Effector CD4-positive, alpha-beta T cell (primary cell): ENCODE measurements around the gene PCDH1.
"Not testable (repeated sequence)": the region's sequence is repeated elsewhere in the genome, so short reads cannot be mapped to it uniquely, and the experiment has no call there.

ENCODE experiments used
- DNase-seq: peaks from one replicate; pipeline ENCODE4 v3.0.0-alpha.2; 2020

The PCDH1 gene

GRCh38 chr5:141897425-141897824 lies 19.2 kb upstream of the PCDH1 start:
- DNase-seq = no peak

- not testable (repeated sequence) for DNase-seq
Measured at GRCh38 chr5:141890429-141890828, 12.2 kb upstream of the PCDH1 start.

GRCh38 chr5:141889282-141889871 lies 11.2 kb upstream of the PCDH1 start:
- DNase-seq = no peak

- no peak for DNase-seq
Measured at GRCh38 chr5:141883892-141884318, 5.7 kb upstream of the PCDH1 start.

- no peak for DNase-seq
Measured at GRCh38 chr5:141883184-141883891, 5.1 kb upstream of the PCDH1 start.

- DNase-seq = no peak
Measured at GRCh38 chr5:141882594-141883183, 4.5 kb upstream of the PCDH1 start.

- no peak for DNase-seq
Measured at GRCh38 chr5:141881886-141882285, 3.7 kb upstream of the PCDH1 start.

- no peak for DNase-seq
Measured at GRCh38 chr5:141880961-141881801, 3.0 kb upstream of the PCDH1 start.

GRCh38 chr5:141879941-141880738 lies 1.9 kb upstream of the PCDH1 start:
- DNase-seq = no peak

GRCh38 chr5:141879426-141879759 lies 1.2 kb upstream of the PCDH1 start:
- DNase-seq = no peak

GRCh38 chr5:141878711-141879425 lies 658 bp upstream of the PCDH1 start:
- peak; percentile 86 for DNase-seq

- no peak for DNase-seq
Measured at GRCh38 chr5:141877356-141878185, 639 bp downstream of the PCDH1 start.

GRCh38 chr5:141876628-141877355 lies 1.4 kb downstream of the PCDH1 start:
- no peak for DNase-seq

- DNase-seq = no peak
Measured at GRCh38 chr5:141875795-141876627, 2.2 kb downstream of the PCDH1 start.

GRCh38 chr5:141875022-141875740 lies 3.0 kb downstream of the PCDH1 start:
- DNase-seq = no peak

GRCh38 chr5:141874262-141874964 lies 3.8 kb downstream of the PCDH1 start:
- no peak for DNase-seq

GRCh38 chr5:141873933-141874261 lies 4.3 kb downstream of the PCDH1 start:
- DNase-seq = no peak
